GM21515 (cell line): ENCODE results near the gene PRRT2.
"Not testable (repeated sequence)": the region's sequence is repeated elsewhere in the genome, so short reads cannot be mapped to it uniquely, and the experiment has no call there.

ENCODE experiments used
- ATAC-seq: cut with Tn5 transposase; IDR thresholded peaks from one replicate; pipeline ENCODE4 v1.9.1; 2021; ENCODE audit not compliant: unreplicated experiment

The PRRT2 gene

DNA sequence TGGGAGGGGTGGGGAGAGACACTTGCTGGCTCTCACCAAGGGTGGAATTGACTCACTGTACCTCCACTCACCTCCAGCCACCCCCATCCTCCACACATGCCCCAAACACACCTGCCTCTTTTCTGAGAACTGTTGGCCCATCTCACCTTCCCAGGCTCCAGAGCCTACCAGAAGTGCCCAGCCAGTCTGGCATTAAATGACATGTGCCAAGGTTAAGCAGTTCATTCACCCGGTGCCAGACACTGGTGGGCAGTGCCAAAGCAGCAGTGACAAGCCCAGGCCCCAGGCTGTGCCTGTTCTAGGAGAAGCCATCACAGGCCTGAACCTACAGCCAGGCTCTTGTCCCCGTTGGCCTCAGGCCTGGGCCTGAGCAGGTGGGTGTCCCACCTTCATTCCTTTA, 19.5 kb downstream of the PRRT2 start:
- no peak for ATAC-seq

DNA sequence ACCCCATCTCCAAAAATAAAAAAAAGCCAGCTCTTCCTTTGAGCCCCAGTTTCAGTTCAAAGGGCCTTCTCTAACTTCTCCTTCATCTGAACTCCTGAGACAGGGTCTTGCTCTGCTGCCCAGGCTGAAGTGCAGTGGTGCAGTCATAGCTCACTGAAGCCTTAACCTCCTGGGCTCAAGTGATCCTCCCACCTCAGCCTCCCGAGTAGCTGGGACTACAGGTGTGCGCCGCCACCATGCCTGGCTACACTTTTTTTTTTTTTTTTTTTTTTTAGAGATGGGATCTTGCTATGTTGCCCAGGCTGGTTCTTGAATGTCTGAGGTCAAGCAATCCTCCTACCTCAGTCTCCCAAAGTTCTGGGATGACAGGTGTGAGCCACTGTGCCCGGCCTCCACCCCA, 21.2 kb downstream of the PRRT2 start:
- ATAC-seq = not testable (repeated sequence)

DNA sequence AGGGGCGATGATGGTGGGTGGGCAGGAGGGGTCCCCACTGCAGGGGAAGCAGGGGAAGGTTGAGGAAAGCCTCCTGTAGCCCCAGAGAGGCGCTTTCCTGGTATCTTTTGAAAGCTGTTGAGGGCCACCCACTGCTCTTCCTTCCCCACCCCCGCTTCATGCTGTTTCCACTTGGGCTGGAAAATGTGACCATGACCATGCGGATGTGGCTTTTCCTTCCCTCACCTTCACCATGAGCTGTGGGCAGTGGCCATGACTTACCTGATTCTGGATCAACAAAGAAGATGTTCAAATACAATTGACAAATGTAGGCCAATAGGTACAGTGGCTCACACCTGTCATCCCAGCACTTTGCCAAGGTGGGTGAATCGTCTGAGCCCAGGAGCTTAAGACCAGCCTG, 22.1 kb downstream of the PRRT2 start:
- no peak for ATAC-seq

DNA sequence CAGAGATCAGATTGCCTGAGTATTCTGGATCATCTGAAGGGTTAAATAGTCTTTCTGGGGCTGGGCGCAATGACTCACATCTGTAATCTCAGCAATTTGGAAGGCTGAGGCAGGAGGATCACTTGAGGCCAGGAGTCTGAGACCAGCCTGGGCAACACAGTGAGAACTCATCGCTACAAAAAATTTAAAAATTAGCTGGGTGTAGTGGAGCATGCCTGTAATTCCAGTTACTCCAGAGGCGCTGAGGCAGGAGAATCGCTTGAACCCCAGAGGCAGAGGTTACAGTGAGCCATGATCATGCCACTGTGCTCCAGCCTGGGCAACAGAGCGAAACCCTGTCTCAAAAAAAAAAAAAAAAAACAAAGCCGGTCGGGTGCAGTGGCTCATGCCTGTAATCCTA, 23.9 kb downstream of the PRRT2 start:
- ATAC-seq = no peak

DNA sequence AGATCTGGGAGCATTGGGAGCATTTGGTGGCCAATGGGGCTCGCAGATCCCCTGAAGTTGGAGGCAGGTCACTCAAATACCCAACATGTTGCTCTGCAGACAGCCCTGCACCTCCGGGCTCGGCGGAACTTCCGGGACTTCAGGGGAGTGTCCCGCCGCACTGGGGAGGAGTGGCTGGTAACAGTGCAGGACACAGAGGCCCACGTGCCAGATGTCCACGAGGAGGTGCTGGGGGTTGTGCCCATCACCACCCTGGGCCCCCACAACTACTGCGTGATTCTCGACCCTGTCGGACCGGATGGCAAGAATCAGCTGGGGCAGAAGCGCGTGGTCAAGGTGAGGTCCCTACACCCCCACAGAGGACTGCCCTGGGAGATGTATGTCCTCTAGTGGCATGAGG, 24.6 kb downstream of the PRRT2 start:
- ATAC-seq = no peak

DNA sequence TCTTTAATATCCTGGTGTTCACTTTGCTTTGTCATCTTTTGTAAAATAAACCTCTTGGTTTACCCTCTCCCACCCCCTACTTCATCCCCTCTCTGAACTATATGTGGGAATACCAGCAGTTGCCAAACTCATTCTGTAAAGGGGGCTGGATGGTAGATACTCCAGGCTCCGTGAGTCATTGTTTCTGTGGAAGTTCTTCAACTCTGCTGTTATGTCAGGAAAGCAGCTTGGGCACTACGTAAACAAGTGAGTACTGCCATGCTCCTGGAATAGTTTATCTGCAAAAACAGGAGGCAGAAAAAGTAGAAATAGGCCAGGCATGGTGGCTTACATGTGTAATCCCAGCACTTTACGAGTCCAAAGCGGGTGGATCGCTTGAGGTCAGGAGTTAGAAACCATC, 25.8 kb downstream of the PRRT2 start:
- ATAC-seq = no peak

DNA sequence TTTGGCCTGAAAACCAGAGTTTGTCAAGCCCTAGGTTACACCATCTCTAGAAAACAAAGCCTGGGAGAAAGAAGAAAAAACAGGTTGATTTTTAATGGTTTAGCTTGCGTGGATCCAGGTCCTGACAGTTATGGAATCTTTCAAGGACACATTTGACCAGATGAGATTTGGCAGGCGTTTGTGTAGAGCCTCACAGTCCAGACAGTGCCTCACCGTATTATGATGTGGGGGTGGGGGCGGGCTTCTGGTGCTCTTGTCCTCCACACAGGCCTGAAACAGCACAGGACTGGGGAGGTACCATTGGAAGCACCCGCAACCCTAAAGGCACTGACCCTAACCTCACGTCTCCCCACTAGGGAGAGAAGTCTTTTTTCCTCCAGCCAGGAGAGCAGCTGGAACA, 27.8 kb downstream of the PRRT2 start:
- ATAC-seq = no peak

DNA sequence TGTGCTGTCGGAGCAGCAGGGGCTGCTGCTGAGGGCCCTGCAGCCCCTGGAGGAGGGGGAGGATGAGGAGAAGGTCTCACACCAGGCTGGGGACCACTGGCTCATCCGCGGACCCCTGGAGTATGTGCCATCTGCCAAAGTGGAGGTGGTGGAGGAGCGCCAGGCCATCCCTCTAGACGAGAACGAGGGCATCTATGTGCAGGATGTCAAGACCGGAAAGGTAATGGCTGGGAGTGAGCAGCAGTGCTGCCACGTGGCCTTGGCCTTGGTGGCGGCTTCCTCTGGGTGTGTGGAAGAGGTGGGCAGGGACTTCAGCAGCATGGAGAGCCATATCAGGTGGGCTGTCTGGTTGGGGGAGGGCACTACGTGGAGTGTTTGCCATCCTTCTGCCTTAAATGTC, 28.2 kb downstream of the PRRT2 start:
- no peak for ATAC-seq

DNA sequence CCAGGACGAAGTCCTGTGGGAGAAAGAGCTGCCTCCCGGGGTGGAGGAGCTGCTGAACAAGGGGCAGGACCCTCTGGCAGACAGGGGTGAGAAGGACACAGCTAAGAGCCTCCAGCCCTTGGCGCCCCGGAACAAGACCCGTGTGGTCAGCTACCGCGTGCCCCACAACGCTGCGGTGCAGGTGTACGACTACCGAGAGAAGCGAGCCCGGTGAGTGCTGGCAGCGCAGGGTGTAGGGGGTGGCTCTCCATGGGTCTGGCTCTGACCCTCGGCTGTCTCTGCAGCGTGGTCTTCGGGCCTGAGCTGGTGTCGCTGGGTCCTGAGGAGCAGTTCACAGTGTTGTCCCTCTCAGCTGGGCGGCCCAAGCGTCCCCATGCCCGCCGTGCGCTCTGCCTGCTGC, 29.6 kb downstream of the PRRT2 start:
- ATAC-seq = no peak

DNA sequence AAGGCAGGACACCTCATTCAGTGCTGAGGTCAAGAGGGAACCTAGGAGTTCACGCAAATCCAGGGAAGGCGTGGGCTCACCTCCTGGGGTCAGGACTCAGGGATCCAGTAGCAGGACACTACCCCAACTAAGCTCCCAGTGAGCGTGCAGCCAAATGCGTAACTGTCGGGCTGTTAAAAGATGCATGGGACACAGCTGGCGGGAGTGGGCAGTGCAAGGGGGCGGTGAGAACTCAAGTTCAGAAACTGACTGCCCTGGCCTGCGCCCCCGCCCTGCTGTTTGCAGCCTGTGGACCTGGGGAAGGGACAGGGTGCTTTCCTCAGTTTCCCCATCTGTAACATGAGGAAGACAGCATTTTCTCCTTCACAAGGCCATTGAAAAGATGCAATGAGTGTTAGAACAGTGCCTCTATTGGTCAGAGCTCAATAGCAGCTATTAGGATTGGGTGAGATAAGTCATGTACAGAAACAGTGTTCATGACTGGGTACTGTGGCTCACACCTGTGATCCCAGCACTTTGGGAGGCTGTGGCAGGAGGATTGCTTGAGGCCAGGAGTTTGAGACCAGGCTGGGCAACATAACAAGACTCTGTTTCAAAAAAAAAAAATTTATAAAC, 30.8 kb downstream of the PRRT2 start:
- no peak for ATAC-seq

DNA sequence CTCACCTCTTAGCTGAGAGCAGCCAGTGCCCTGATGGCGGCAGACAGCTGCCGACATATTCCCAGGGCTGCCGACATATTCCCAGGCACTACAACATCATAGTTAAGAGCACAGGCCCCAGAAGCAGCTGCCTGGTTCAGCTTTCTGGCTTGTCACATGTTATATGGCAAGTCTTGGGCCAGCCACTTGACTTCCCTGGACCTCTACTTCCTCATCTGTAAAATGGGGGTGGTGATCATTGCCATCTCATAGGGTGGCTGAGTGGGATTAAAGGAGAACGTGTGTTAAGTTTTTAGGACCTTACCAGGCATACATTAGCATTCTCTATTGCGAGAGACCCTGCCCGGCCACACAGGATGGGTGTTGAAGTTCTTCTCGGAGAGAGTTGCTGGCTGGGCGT, 31.9 kb downstream of the PRRT2 start:
- ATAC-seq = no peak

DNA sequence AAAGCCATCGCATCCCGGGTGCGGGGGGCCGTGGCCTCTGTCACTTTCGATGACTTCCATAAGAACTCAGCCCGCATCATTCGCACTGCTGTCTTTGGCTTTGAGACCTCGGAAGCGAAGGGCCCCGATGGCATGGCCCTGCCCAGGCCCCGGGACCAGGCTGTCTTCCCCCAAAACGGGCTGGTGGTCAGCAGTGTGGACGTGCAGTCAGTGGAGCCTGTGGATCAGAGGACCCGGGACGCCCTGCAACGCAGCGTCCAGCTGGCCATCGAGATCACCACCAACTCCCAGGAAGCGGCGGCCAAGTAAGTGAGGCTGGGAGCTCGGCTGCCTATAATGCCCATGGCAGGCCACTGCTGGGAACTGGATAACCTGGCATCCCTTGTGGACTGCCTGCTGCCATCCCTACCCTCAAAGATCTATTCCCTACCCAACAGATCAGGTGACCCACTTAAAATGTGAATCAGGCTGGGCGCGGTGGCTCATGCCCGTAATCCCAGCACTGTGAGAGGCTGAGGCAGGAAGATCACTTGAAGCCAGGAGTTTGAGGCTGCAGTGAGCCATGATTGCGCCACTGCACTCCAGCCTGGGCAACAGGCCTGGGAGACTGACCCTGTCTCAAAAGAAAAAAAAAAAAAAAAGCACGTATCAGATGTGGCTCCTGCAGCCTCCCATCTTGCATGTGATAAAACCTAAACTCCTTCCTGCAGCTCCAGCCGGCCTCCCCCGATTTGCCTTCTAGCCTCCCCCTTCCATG, 32.8 kb downstream of the PRRT2 start:
- ATAC-seq = no peak

DNA sequence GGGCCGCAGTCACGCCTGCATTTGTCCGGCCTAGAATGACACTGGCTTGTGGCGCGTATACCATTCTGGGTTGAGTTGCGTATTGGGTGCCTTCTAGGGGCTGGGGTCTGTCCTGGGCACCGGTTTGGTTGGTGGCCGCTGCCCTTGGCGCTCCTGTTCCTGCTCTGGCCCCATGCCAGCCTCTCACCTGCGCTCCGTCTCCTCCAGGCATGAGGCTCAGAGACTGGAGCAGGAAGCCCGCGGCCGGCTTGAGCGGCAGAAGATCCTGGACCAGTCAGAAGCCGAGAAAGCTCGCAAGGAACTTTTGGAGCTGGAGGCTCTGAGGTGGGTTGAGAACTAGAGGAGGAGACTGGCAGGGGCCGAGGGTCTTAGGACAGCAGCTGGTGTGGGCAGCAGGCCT, 33.7 kb downstream of the PRRT2 start:
- no peak for ATAC-seq

DNA sequence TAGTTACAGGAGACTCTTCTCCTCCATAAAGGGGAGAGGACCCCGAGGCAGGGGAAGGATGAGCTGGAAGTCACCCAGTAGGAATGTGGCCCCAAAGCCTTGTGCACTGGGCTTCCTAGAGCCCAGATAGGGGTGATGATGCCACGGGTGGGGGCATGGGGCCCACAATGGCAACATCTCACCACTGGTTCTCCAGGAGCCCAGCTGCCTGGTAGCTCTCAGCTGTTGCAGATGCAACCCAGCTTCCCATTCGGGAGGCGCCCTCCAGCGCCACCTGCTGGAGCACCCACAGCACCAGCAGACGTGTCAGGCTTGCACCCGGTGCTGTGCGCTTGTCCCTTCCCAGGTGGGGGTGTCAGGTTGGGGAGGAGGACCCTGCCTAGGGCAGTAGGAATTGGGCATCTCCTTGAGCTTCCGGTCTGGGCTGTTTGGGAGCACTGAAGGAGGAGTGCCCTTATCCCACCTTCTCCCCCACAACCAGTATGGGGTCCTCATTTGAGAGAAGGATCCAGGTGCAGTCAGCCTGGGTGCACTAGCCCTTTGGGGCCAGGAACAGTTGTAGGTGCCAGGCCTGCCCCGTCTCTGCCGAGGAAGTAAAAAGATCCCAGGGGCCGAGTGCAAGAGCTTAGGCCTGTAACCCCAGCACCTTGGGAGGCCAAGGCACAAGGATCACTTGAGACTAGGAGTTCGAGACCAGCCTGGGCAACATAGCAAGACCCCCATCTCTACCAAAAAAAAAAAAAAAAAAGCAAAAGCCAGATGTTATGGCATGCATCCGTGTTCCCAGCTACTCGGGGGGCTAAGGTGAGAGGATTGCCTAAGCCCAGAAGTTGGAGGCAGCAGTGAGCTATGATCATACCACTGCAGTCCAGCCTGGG, 36.7 kb downstream of the PRRT2 start:
- ATAC-seq = no peak

DNA sequence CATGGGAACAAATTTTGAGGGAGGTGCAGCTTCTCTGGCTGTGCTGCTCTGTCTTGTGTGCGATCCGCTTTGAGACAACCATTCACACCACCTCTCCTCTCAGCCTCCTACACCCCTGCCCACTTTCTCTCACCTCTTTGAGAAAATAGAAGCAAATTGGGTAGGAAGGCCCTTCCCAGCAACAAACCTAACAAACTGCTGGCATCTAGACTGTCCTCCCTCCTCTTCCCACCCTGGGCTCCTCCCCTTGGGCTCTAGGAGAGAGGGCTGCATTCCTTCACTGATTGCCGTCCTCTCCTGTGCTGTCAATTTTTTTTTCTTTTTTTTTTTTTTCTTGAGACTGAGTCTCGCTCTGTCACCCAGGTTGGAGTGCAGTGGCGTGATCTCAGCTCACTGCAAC, 37.5 kb downstream of the PRRT2 start:
- no peak for ATAC-seq

DNA sequence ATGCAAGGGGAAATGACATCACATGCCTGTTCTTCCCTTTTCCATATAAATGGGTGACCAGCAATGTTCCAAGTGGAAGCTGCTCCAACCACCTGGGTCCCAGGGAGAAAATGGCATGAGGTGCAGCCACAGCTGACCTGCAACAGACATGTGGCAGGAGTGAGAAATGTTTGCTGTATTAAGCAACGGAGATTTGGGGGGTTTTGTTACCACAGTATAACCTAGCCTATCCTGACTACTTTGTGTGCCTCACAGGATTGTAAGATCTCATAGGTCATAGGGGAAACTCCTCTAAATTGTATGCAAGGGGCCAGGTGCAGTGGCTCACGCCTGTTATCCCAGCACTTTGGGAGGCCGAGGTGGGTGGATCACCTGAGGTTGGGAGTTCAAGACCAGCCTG, 39.0 kb downstream of the PRRT2 start:
- no peak for ATAC-seq

DNA sequence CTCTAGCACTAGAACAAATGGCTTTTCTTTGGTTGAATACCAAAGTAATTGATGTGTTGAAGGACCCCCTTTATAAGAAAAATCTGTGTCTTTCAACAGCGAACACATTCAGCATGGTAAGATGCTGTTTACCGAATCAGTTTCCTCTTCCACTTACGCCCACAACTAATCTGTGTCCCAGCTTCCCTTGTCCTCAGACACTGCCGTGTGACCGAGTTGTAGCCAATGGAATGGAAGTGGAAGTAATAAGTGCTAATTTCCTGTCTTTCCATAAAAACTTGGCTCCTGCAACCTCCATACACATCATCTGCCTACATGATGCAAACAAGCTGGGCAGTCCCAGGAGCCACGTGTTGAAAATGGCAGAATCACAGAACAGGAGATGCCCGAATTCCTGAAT, 40.7 kb downstream of the PRRT2 start:
- ATAC-seq = no peak

DNA sequence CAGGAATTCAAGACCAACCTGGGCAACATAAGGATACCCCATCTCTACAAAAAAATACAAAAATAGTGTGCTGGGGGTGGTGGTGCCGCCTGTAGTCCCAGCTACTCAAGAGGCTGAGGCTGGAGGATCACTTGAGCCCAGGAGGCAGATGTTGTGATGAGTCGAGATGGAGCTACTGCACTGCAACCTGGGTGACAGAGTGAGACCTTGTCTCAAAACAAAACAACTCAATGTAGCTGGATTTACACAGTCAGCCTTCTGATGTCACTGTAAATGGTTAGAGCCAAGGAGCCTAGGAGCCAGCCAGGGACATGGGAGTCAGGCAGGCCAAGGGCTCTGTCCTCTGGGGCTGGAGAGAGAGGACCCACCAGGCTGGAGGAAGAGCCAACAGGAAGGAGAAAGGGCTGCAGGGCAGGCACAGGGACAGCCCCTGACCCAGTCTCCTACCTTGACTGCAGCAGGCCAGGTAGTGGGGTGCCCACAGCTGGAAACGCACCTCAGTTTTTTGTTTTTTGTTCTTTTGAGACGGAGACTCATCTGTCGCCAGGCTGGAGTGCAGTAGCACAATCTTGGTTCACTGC, 42.6 kb downstream of the PRRT2 start:
- ATAC-seq = no peak

DNA sequence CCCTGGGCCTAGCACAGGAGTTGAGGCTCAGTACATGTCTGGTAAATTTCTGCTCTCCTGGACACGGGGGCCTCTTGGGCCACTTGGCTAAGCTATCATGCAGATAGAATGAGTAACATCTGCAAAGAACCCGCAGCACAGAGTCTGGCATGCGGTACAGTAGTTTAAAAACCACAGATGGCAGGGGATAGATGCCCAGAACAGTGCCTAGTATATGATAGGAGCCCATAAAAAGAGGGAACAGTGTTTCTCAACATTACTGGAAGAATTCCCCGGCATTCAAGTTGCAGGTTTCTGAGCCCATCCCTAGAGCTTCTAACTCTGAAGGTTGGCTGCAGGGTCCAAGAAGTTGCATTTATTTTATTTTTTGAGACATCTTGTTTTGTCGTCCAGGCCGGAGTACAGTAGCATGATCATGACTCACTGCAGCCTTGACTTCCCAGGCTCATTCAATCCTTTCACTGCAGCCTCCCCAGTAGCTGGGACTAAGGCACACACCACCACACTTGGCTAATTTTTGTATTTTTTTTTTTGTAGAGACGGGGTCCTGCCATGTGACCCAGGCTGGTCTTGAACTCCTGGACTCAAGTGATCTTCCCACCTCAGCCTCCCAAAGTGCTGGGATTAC, 45.3 kb downstream of the PRRT2 start:
- ATAC-seq = no peak

DNA sequence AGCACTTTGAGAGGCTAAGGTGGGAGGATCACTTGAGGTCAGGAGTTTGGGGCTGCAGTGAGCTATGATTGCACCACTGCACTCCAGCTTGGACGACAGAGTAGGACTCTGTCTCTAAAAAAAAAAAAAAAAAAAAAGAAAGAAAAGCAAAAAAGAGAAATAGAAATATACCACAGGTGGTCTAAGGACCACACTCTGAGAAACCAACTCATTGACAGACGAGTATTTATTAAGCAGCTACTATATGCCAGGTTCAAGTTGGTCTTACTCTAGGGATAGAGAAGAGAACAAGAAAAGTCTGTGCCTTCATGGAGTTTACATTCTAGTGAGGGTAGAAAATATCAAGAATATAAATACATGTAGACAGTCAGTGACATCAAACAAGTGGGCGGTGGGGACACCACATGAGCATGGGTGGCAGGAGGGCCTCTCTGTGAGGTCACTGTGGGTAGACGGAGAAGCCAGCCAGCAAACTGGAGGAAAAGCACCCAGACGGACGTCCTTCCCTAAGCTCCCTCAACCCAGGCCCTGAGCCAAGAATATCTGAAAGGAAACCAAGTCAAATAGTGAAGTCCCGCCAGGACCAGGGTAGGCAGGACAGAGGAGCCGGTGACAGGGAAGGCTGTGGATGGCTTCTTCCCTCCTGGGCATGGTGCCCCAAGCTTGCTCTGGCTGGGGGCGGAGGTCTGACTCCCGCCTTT, 46.3 kb downstream of the PRRT2 start:
- ATAC-seq = no peak

DNA sequence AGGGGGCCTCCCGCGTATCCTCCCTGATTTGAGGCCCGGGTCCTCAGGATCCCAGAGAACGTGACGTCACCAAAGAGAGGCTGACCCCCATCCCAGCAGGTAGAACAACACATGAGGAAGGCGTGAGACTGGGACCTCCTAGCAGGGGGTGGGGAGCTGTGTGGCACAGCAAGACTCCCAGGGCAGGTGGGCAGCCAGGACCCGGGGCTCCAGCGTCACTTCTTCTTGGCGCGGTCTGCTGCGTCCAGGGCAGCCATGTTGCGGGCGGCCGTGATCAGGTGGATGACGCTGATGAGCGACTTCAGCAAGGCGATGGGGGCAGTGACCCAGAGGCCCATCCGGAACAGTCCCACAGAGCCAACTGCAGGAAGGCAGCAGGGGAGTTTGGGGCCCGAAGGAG, 47.0 kb downstream of the PRRT2 start:
- ATAC-seq = no peak
